ENCODE results near the gene ZDHHC7.

ZDHHC7 gene

GRCh38 chr16:85017633-85018032, 6.3 kb upstream of the ZDHHC7 start:
- ChIA-PET POLR2A (no interaction called here), CTCF (no interaction called here)
- DNase-seq (ENCODE audit: low read depth, low spot score) = no peak
- no peak for TF ChIP-seq CTCF (IDR thresholded peaks at IDR 0.05; ENCODE audit: insufficient read depth, low read length, missing control alignments)
- H3K4me3 ChIP-seq (ENCODE audit: low read depth, low read length) = no peak overlapping the region

- TF ChIP-seq CTCF (IDR thresholded peaks at IDR 0.05; ENCODE audit: insufficient read depth, low read length, missing control alignments) = no peak
- H3K4me3 ChIP-seq (ENCODE audit: low read depth, low read length) = no peak overlapping the region
- ChIA-PET CTCF (no interaction called here), POLR2A (no interaction called here)
- no peak for DNase-seq (ENCODE audit: low read depth, low spot score)
Measured at GRCh38 chr16:85017151-85017550, 5.8 kb upstream of the ZDHHC7 start.

GRCh38 chr16:85015481-85016187, 4.3 kb upstream of the ZDHHC7 start:
- ChIA-PET POLR2A (no interaction called here), CTCF (interaction anchor here (1.1 to 1.9 kb wide), 2 partner anchors 10 to 11 kb away, joined by 3 to 5 read pairs; no protein-coding TSS in a partner anchor)
- no peak overlapping the region for H3K4me3 ChIP-seq (ENCODE audit: low read depth, low read length)
- TF ChIP-seq CTCF (IDR thresholded peaks at IDR 0.05; ENCODE audit: insufficient read depth, low read length, missing control alignments) = no peak
- DNase-seq (ENCODE audit: low read depth, low spot score) = no peak

- ChIA-PET CTCF (interaction anchor here (1.1 kb wide), 1 partner anchor 13 kb away, joined by 3 read pairs; no protein-coding TSS in a partner anchor), POLR2A (no interaction called here)
- H3K4me3 ChIP-seq (ENCODE audit: low read depth, low read length) = no peak overlapping the region
- no peak for DNase-seq (ENCODE audit: low read depth, low spot score)
- TF ChIP-seq CTCF (IDR thresholded peaks at IDR 0.05; ENCODE audit: insufficient read depth, low read length, missing control alignments) = no peak
Measured at GRCh38 chr16:85014311-85014710, 3.0 kb upstream of the ZDHHC7 start.

GRCh38 chr16:85011846-85012284, 530 bp upstream of the ZDHHC7 start:
- ChIA-PET POLR2A (interaction anchor here (2.4 to 3.2 kb wide), 2 partner anchors 15 to 17 kb away, joined by 14 to 15 read pairs; partner anchors contain the start of gene KIAA0513), CTCF (interaction anchor here (1.3 to 3.2 kb wide), 3 partner anchors 9 to 40 kb away, joined by 4 to 24 read pairs (median 7); no protein-coding TSS in a partner anchor)
- no peak for DNase-seq (ENCODE audit: low read depth, low spot score)
- no peak for TF ChIP-seq CTCF (IDR thresholded peaks at IDR 0.05; ENCODE audit: insufficient read depth, low read length, missing control alignments)
- peak overlapping the region; percentile 91 for H3K4me3 ChIP-seq (ENCODE audit: low read depth, low read length)

GRCh38 chr16:85010446-85010930, 847 bp downstream of the ZDHHC7 start:
- POLR2A ChIA-PET = interaction anchor here (2.4 to 3.2 kb wide), 2 partner anchors 16 to 17 kb away, joined by 14 to 15 read pairs; partner anchors contain the start of gene KIAA0513

More at GRCh38 chr16:85010446-85010930, 847 bp downstream of the ZDHHC7 start:
- no peak for DNase-seq (ENCODE audit: low read depth, low spot score)
- no peak for TF ChIP-seq CTCF (IDR thresholded peaks at IDR 0.05; ENCODE audit: insufficient read depth, low read length, missing control alignments)
- CTCF ChIA-PET = interaction anchor here (0.6 to 3.2 kb wide), 9 partner anchors 9 to 273 kb away, joined by 3 to 24 read pairs (median 4); no protein-coding TSS in a partner anchor
- peak overlapping the region; percentile 91 for H3K4me3 ChIP-seq (ENCODE audit: low read depth, low read length)
